Adrenal gland (tissue), 5 donors: ENCODE results near the gene HINFP.

Experiments
- CTCF ChIP-seq, 6 experiments: fragments of 450-650 bp in 4 of 6; fragments of 200-600 bp in 2 of 6; sonication (generic) in 1 of 6; IDR thresholded peaks; 1 replicate in 5 of 6; 2 replicates in 1 of 6; pipeline versions ENCODE4 v1.5.1 to v1.8.0; 2016 to 2021; ENCODE audit warnings: antibody characterized with exemption in 6 of 6, mild to moderate bottlenecking in 2 of 6, moderate library complexity in 1 of 6
- POLR2A ChIP-seq, 2 donors: fragments of 450-650 bp; IDR thresholded peaks; one replicate each; pipeline ENCODE4 v1.6.1; 2017; ENCODE audit warnings: antibody characterized with exemption in 2 of 2, mild to moderate bottlenecking in 2 of 2, moderate library complexity in 1 of 2
- donor health status: DM: no; HTN: no; CAD: no.

GRCh38 chr11:119108146-119108856 is 13.1 kb upstream of the HINFP start:
- TF ChIP-seq CTCF (IDR thresholded peaks at IDR 0.05) (no peak), POLR2A (IDR thresholded peaks at IDR 0.05) (no peak)
